ENCODE results near the gene BOD1. TPM values are rescaled to one million over a fixed set of nuclear protein-coding genes. Genes with fewer than 3 reads are reported as not detected.

BOD1 gene
- total and polyA plus RNA-seq, 2 donors (not counting 3 experiments of a cell fraction or from before 2014, with no cell fraction given): 57.6 to 62.4 TPM

DNA sequence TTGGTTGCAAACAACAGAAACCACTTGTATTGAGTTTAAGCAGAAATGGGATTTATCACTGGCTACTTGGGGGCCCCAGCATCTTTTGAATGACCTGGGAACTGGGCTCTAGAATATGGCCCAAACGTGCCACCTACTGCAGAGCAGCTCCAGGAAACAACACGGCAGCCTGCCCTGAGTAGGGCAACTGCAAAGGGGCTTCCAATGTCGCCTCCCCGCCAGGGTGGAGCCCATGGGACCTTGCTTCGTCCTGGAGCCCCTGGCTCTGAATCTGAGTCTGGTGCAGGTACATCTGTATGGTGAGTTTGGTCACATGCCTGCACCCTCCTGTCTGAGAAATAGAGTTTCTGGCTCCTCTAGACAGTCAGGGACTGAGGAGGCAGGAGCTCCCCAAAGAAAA, 38.6 kb downstream of the BOD1 start:
- BruUV-seq (replicated peaks): no TSS peak
- H2AFZ ChIP-seq (ENCODE audit: low read depth, low read length): no peak overlapping the region
- H3K9me1 ChIP-seq (replicated peaks; ENCODE audit: control insufficient read depth, extremely low read depth, insufficient read depth, low read length): no peaks in the 10 kb centered on the region
- no peak for FAIRE-seq
- TF ChIP-seq EZH2 (IDR thresholded peaks at IDR 0.05; ENCODE audit: borderline replicate concordance, low read depth, low read length, severe bottlenecking): no peak
- TF ChIP-seq JUN (IDR thresholded peaks at IDR 0.05; ENCODE audit: borderline replicate concordance, insufficient read depth, insufficient read length, low read depth): no peak
- TF ChIP-seq POLR2A (IDR thresholded peaks at IDR 0.05; ENCODE audit: low read depth, low read length): no peak
- TF ChIP-seq MYC (IDR thresholded peaks at IDR 0.05; ENCODE audit: low read depth, low read length): no peak
- TF ChIP-seq GATA2 (IDR thresholded peaks at IDR 0.05; ENCODE audit: insufficient read depth, insufficient read length, low read depth, low read length): no peak
- TF ChIP-seq CTCF (IDR thresholded peaks at IDR 0.05; ENCODE audit: extremely low read depth in 1 of 2, insufficient read depth in 1 of 2, low read depth in 1 of 2, low read length in 2 of 2): no peak
- TF ChIP-seq FOS (IDR thresholded peaks at IDR 0.05; ENCODE audit: borderline replicate concordance, insufficient read depth, low read length): no peak
- no peak for TF ChIP-seq POLR2AphosphoS5 (IDR thresholded peaks at IDR 0.05; ENCODE audit: insufficient read depth, low read depth, low read length)
- TF ChIP-seq, protein P1, sequence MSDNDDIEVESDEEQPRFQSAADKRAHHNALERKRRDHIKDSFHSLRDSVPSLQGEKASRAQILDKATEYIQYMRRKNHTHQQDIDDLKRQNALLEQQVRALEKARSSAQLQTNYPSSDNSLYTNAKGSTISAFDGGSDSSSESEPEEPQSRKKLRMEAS (IDR thresholded peaks at IDR 0.05; ENCODE audit: insufficient read depth, insufficient read length): no peak
- intact Hi-C loops (cut with micrococcal nuclease) (no loop called here), dilution Hi-C loops (cut with MboI; ENCODE audit: extremely low pct_ligation_motif_present, low sequenced_read_pairs) (no loop called here)
- peaks cover 0 to 4% of the 10 kb centered on the region in 2 experiments for H3K27me3 ChIP-seq (ENCODE audit: control insufficient read depth in 2 of 2, insufficient read depth in 2 of 2, low read length in 2 of 2)
- no peaks in the 10 kb centered on the region for H3K79me2 ChIP-seq (ENCODE audit: control insufficient read depth, insufficient read depth, low read length)
- H3K36me3 ChIP-seq (ENCODE audit: control insufficient read depth in 2 of 2, extremely low read depth in 1 of 2, insufficient read depth in 2 of 2, low read length in 2 of 2): no peaks in the 10 kb centered on the region
- ChIA-PET POLR2A (no interaction called here), CTCF (interaction anchor here (1.6 to 8.1 kb wide), 2 partner anchors 285 to 594 kb away, joined by 3 to 140 read pairs; no protein-coding TSS in a partner anchor)
- H3K9ac ChIP-seq (replicated peaks; ENCODE audit: extremely low read depth, insufficient read depth, low read length): no peak overlapping the region
- DNase-seq (ENCODE audit: low read depth, low spot score): no peak
- no peak overlapping the region for H3K4me2 ChIP-seq (ENCODE audit: insufficient read depth, low read length)
- H3K9me3 ChIP-seq (replicated peaks; ENCODE audit: control insufficient read depth, insufficient read depth, low read length): no peaks in the 10 kb centered on the region
- H3K27ac ChIP-seq (ENCODE audit: insufficient read depth, low read depth, low read length): no peak overlapping the region
- peaks cover 2% of the 10 kb centered on the region for H3K4me1 ChIP-seq (ENCODE audit: control insufficient read depth, extremely low read depth, insufficient read depth, low read length)
- no peaks in the 10 kb centered on the region for H4K20me1 ChIP-seq (replicated peaks; ENCODE audit: control insufficient read depth, extremely low read depth, insufficient read depth, low read length)
- no peak overlapping the region for H3K4me3 ChIP-seq (replicated peaks in 1 of 3; ENCODE audit: insufficient read depth in 1 of 3, low read depth in 1 of 3, low read length in 3 of 3)

Measured in endothelial cell of umbilical vein (primary cell).